Renal cortex interstitium (tissue), 11 donors: Measurements from ENCODE around the gene PVALB. TPM values are rescaled to one million over a fixed set of nuclear protein-coding genes. Genes with fewer than 3 reads are reported as not detected.

Experiments used
- DNase-seq, 11 donors: peaks; one replicate each; pipeline ENCODE4 v3.0.0-alpha.2; 2013; ENCODE audit warnings: low read depth in 9 of 11, low spot score in 4 of 11; ENCODE audit errors: extremely low read depth in 1 of 11
- polyA plus RNA-seq, 3 donors: library from polyadenylated mRNA; unstranded; fragments of 120-200 nt; gene quantifications; one replicate each; pipeline ENCODE4 v1.2.1, GENCODE V29; 2013; ENCODE audit not compliant: insufficient read length in 3 of 3

PVALB gene
- polyA plus RNA-seq, 3 donors: 5.2 to 7.0 (median 5.6) TPM

GRCh38 chr22:36853407-36854099 is 36.7 kb upstream of the PVALB start:
- peak in 7 of 11 donors; percentile 24 to 63 (median 39) for DNase-seq

- no peak for DNase-seq
These were observed 35.5 kb upstream of the PVALB start for GRCh38 chr22:36852056-36852973.

DNA sequence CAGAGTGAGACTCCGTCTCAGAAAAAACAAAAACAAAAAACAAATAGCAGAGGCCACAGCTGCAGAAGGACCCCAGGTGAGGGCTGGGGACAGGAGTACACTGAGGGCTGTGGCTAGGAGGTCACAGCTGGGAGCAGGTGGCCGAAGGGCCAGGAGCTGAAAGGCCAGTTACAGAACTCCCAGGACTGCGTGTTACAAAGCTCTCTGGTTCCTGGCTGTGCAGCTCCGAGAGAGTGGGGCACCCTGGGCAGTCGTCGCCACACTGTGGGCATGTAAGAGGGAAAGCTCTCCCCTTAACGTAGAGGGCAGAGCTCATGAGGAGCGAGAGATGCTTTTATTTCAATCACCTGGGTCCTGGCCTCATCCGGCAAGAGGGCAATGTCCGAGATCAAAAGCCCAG is 33.8 kb upstream of the PVALB start:
- DNase-seq: no peak

DNA sequence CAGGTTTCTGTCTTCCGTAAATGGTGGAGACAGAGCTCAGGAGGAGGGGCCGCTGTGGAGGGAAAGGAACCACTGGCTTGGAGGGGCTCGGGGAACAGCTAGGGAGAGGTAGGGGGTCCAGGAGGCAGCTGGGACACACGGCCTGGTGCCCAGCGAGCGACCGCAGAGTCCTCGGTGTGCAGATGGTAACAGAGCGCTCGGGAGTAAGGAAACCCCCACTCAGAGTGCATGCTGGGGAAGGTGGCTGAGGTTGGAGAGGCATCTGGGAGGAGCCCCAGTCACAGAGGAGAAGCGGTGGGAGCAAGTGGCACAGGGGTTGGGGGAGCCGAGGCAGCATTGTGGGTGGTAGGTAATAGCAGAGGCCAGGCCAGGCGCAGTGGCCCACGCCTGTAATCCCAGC is 33.2 kb upstream of the PVALB start:
- no peak for DNase-seq

DNA sequence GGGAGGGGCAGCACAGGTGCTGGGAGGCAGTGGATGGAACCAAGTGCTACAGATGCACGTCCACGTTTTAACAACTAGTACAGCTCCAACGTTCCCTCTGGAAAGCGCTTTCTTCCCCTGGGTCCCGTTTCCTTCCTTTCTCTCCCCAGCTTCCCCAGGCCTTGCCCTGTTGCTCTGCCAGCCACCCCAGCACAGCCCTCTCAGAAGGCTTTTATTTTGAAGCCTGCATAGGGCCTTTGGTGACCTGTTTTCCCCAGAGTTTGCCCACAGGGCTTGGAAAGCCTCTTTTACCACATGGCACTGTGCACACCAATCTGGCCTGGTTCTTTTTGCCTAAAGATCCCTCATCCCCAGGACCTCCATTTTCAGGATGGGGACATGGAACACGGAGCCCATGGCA is 30.1 kb upstream of the PVALB start:
- DNase-seq: no peak

DNA sequence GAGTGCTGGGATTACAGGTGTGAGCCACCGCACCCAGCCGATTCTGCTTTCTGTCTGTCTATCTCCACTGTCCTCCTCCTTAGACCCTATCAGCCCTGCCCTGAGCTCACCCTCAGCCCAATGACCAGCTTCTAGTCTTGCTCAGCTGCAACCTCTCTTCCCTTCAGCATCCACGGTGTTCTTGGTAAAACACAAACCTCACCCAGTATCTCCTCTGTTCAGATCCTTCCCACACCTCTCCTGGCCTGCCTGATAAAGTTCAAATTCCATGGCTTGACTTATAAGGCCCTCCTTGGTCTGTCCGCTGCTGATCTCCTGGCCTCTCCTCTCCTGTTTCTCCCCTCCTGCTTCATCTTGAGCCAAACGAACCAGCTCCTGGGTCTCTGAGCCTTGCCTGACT is 29.4 kb upstream of the PVALB start:
- DNase-seq: no peak

GRCh38 chr22:36840106-36840505 is 23.3 kb upstream of the PVALB start:
- no peak for DNase-seq

GRCh38 chr22:36839356-36840073 is 22.7 kb upstream of the PVALB start:
- no peak for DNase-seq

GRCh38 chr22:36838119-36839030 is 21.5 kb upstream of the PVALB start:
- DNase-seq: no peak

- no peak for DNase-seq
These were observed 19.1 kb upstream of the PVALB start for GRCh38 chr22:36835903-36836302.

- no peak for DNase-seq
These were observed 16.2 kb upstream of the PVALB start for GRCh38 chr22:36833073-36833472.

- no peak for DNase-seq
These were observed 14.9 kb upstream of the PVALB start for GRCh38 chr22:36831717-36832116.

DNA sequence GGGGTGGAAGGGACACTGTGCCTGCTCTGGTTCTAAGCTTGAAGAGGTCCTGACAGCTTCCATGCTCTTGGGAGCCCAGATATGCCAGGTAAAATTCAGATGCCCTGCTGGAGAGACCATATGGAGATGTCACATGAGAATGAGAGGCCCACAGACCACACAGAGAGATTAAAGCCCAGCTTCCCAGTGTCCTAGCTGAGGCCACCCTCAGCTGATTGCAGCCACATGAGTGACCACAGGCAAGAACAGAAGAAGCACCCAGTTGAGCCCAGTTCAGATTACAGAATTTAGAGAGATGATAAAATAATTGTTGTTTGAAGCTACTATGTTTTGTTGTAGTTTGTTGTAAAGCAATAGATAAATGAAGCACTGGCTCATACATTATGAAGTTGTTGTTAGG is 14.4 kb upstream of the PVALB start:
- DNase-seq: no peak

- no peak for DNase-seq
These were observed 13.8 kb upstream of the PVALB start for GRCh38 chr22:36830601-36831000.

- DNase-seq: no peak
These were observed 12.7 kb upstream of the PVALB start for GRCh38 chr22:36829370-36830002.

DNA sequence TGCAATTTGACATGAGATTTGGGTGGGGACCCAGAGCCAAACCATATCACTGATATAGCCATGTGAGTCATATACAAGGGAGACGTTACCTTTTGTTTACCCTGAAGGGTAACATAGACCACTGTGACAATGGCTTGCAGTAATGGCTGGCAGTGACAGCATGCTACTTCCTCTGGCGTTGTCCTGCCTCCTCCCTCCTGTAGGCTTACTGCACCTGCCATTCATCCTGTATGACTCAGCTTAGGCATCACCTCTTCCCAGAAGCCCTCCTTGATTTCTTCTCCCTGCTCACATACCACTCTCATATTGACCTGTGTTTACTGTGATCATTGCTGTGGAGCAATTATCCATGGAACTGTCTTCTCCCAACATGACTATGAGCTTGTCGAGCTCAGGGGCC is 12.0 kb upstream of the PVALB start:
- no peak for DNase-seq

- DNase-seq: peak in 4 of 11 donors; percentile 25 to 42 (median 31)
These were observed 9.4 kb upstream of the PVALB start for GRCh38 chr22:36826262-36826661.

DNA sequence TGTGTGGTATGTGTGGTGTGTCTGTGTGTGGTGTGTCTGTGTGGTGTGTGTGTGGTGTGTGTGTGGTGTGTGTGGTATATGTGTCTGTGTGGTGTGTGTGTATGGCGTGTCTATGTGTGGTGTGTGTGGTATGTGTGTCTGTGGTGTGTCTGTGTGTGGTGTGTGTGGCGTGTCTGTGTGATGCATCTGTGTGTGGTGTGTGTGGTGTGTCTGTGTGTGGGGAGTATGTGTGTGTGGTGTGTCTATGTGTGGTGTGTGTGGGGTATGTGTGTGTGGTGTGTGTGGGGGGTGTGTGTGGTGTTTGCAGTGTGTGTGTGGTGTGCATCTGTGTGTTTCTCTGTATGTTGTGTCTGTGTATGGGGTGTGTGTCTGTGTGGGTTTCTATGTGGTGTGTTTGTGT is 7.8 kb upstream of the PVALB start:
- DNase-seq: no peak
